Mucosa of rectum (tissue), 2 donors: ENCODE results near the gene SPATA17.

ENCODE experiments used
- H3K27ac ChIP-seq, 2 donors: one replicate each; pipeline ENCODE4 v1.7.0; 2013; ENCODE audit warnings: inconsistent platforms in 2 of 2, low read depth in 2 of 2, low read length in 2 of 2
- H3K27me3 ChIP-seq, 2 donors: one replicate each; pipeline ENCODE4 v1.7.0; 2013; ENCODE audit warnings: low read length in 2 of 2; ENCODE audit not compliant: control insufficient read depth in 2 of 2, insufficient read depth in 2 of 2
- H3K36me3 ChIP-seq, 2 donors: one replicate each; pipeline ENCODE4 v1.7.0; 2013; ENCODE audit warnings: low read length in 2 of 2; ENCODE audit not compliant: control insufficient read depth in 2 of 2, insufficient read depth in 2 of 2
- H3K4me1 ChIP-seq, 2 donors: one replicate each; pipeline ENCODE4 v1.7.0; 2013; ENCODE audit warnings: low read length in 2 of 2, mild to moderate bottlenecking in 1 of 2; ENCODE audit not compliant: control insufficient read depth in 2 of 2, insufficient read depth in 2 of 2
- H3K4me3 ChIP-seq, 2 donors: one replicate each; pipeline ENCODE4 v1.7.0; 2013; ENCODE audit warnings: low read length in 2 of 2
- H3K9ac ChIP-seq, 2 donors: one replicate each; pipeline ENCODE4 v1.7.0; 2013; ENCODE audit warnings: low read length in 2 of 2, low read depth in 1 of 2, mild to moderate bottlenecking in 1 of 2
- H3K9me3 ChIP-seq, 2 donors: one replicate each; pipeline ENCODE4 v1.7.0; 2013; ENCODE audit warnings: low read length in 2 of 2; ENCODE audit not compliant: control insufficient read depth in 2 of 2
- donor health status: healthy.
- donor health status: Normal muscosa, but diverticular disease.

SPATA17 gene

GRCh38 chr1:217876401-217876800 is 245.3 kb downstream of the SPATA17 start:
- Histone ChIP-seq H3K27ac (no peak overlapping the region), H3K9me3 (no peaks in the 10 kb centered on the region), H3K36me3 (no peaks in the 10 kb centered on the region), H3K4me3 (no peak overlapping the region), H3K27me3 (no peaks in the 10 kb centered on the region), H3K9ac (no peak overlapping the region), H3K4me1 (no peaks in the 10 kb centered on the region)

- no peak overlapping the region for H3K4me3 ChIP-seq
Measured at GRCh38 chr1:217876896-217877295, 245.8 kb downstream of the SPATA17 start.

GRCh38 chr1:217881131-217881543 is 250.0 kb downstream of the SPATA17 start:
- Histone ChIP-seq H3K27ac (no peak overlapping the region), H3K4me3 (no peak overlapping the region), H3K4me1 (no peaks in the 10 kb centered on the region), H3K36me3 (no peaks in the 10 kb centered on the region), H3K27me3 (no peaks in the 10 kb centered on the region), H3K9me3 (no peaks in the 10 kb centered on the region), H3K9ac (no peak overlapping the region)

More at GRCh38 chr1:217876896-217877295, 245.8 kb downstream of the SPATA17 start:
- no peak overlapping the region for H3K9ac ChIP-seq
- H3K27me3 ChIP-seq: no peaks in the 10 kb centered on the region
- no peaks in the 10 kb centered on the region for H3K4me1 ChIP-seq
- H3K36me3 ChIP-seq: no peaks in the 10 kb centered on the region
- no peak overlapping the region for H3K27ac ChIP-seq
- H3K9me3 ChIP-seq: no peaks in the 10 kb centered on the region

- H3K36me3 ChIP-seq: no peaks in the 10 kb centered on the region
- H3K4me1 ChIP-seq: no peaks in the 10 kb centered on the region
- H3K9ac ChIP-seq: no peak overlapping the region
- H3K4me3 ChIP-seq: no peak overlapping the region
- H3K27me3 ChIP-seq: no peaks in the 10 kb centered on the region
- H3K9me3 ChIP-seq: no peaks in the 10 kb centered on the region
- H3K27ac ChIP-seq: no peak overlapping the region
Measured at GRCh38 chr1:217881607-217882332, 250.6 kb downstream of the SPATA17 start.

GRCh38 chr1:217885181-217885580 is 254.0 kb downstream of the SPATA17 start:
- Histone ChIP-seq H3K27me3 (no peaks in the 10 kb centered on the region), H3K36me3 (no peaks in the 10 kb centered on the region), H3K9ac (no peak overlapping the region)

GRCh38 chr1:217888328-217888727 is 257.2 kb downstream of the SPATA17 start:
- H3K9ac ChIP-seq: no peak overlapping the region
- no peak overlapping the region for H3K4me3 ChIP-seq
- no peaks in the 10 kb centered on the region for H3K27me3 ChIP-seq
- no peaks in the 10 kb centered on the region for H3K36me3 ChIP-seq
- no peak overlapping the region for H3K27ac ChIP-seq
- H3K4me1 ChIP-seq: no peaks in the 10 kb centered on the region
- no peaks in the 10 kb centered on the region for H3K9me3 ChIP-seq

More at GRCh38 chr1:217885181-217885580, 254.0 kb downstream of the SPATA17 start:
- Histone ChIP-seq H3K4me1 (no peaks in the 10 kb centered on the region), H3K27ac (no peak overlapping the region), H3K9me3 (no peaks in the 10 kb centered on the region), H3K4me3 (no peak overlapping the region)

GRCh38 chr1:217889401-217889800 is 258.3 kb downstream of the SPATA17 start:
- no peak overlapping the region for H3K9ac ChIP-seq
- no peaks in the 10 kb centered on the region for H3K36me3 ChIP-seq
- H3K4me3 ChIP-seq: no peak overlapping the region

GRCh38 chr1:217891966-217892365 is 260.8 kb downstream of the SPATA17 start:
- H3K36me3 ChIP-seq: no peaks in the 10 kb centered on the region
- no peaks in the 10 kb centered on the region for H3K4me1 ChIP-seq
- no peak overlapping the region for H3K9ac ChIP-seq
- no peak overlapping the region for H3K4me3 ChIP-seq
- H3K27me3 ChIP-seq: no peaks in the 10 kb centered on the region
- no peak overlapping the region for H3K27ac ChIP-seq
- no peaks in the 10 kb centered on the region for H3K9me3 ChIP-seq

More at GRCh38 chr1:217889401-217889800, 258.3 kb downstream of the SPATA17 start:
- H3K27me3 ChIP-seq: no peaks in the 10 kb centered on the region
- H3K27ac ChIP-seq: no peak overlapping the region
- no peaks in the 10 kb centered on the region for H3K4me1 ChIP-seq
- H3K9me3 ChIP-seq: no peaks in the 10 kb centered on the region

GRCh38 chr1:217892750-217893149 is 261.6 kb downstream of the SPATA17 start:
- H3K27me3 ChIP-seq: no peaks in the 10 kb centered on the region
- H3K4me1 ChIP-seq: no peaks in the 10 kb centered on the region

GRCh38 chr1:217895841-217896240 is 264.7 kb downstream of the SPATA17 start:
- Histone ChIP-seq H3K36me3 (no peaks in the 10 kb centered on the region), H3K4me1 (no peaks in the 10 kb centered on the region), H3K9ac (no peak overlapping the region), H3K4me3 (no peak overlapping the region), H3K9me3 (no peaks in the 10 kb centered on the region), H3K27ac (no peak overlapping the region), H3K27me3 (no peaks in the 10 kb centered on the region)

More at GRCh38 chr1:217892750-217893149, 261.6 kb downstream of the SPATA17 start:
- Histone ChIP-seq H3K4me3 (no peak overlapping the region), H3K9ac (no peak overlapping the region), H3K36me3 (no peaks in the 10 kb centered on the region), H3K27ac (no peak overlapping the region), H3K9me3 (no peaks in the 10 kb centered on the region)
